ENCODE data around the gene CEP95. TPM values are rescaled to one million over a fixed set of nuclear protein-coding genes. Genes with fewer than 3 reads are reported as not detected.
A peak's percentile ranks its signal among the peaks of the same experiment; 100 is the strongest.

CEP95 gene
- total RNA-seq, 1 donor from 2014 or later = 23.1 TPM

- peak; percentile 67 for DNase-seq
Measured at GRCh38 chr17:64519601-64520000, 12.8 kb downstream of the CEP95 start.

- no peak for DNase-seq
Measured at GRCh38 chr17:64520359-64520758, 13.6 kb downstream of the CEP95 start.

GRCh38 chr17:64527914-64528313, 21.1 kb downstream of the CEP95 start:
- no peak for DNase-seq

GRCh38 chr17:64529221-64529620, 22.4 kb downstream of the CEP95 start:
- no peak for DNase-seq

- DNase-seq = no peak
Measured at GRCh38 chr17:64531955-64532371, 25.2 kb downstream of the CEP95 start.

GRCh38 chr17:64532409-64532808, 25.6 kb downstream of the CEP95 start:
- no peak for DNase-seq

- DNase-seq = no peak
Measured at GRCh38 chr17:64533784-64534183, 27.0 kb downstream of the CEP95 start.

- DNase-seq = peak; percentile 47
Measured at GRCh38 chr17:64534187-64534586, 27.4 kb downstream of the CEP95 start.

GRCh38 chr17:64535357-64535756, 28.6 kb downstream of the CEP95 start:
- DNase-seq = no peak

GRCh38 chr17:64536913-64537312, 30.1 kb downstream of the CEP95 start:
- DNase-seq = no peak

- peak; percentile 22 for DNase-seq
Measured at GRCh38 chr17:64537488-64537887, 30.7 kb downstream of the CEP95 start.

- DNase-seq = no peak
Measured at GRCh38 chr17:64538508-64539130, 31.8 kb downstream of the CEP95 start.

GRCh38 chr17:64540118-64540776, 33.5 kb downstream of the CEP95 start:
- no peak for DNase-seq

GRCh38 chr17:64544742-64545141, 38.0 kb downstream of the CEP95 start:
- no peak for DNase-seq

GRCh38 chr17:64546716-64547115, 39.9 kb downstream of the CEP95 start:
- no peak for DNase-seq

GRCh38 chr17:64547319-64547718, 40.5 kb downstream of the CEP95 start:
- DNase-seq = no peak

- no peak for DNase-seq
Measured at GRCh38 chr17:64551461-64551860, 44.7 kb downstream of the CEP95 start.

GRCh38 chr17:64554028-64554637, 47.4 kb downstream of the CEP95 start:
- DNase-seq = no peak

GRCh38 chr17:64555281-64555680, 48.5 kb downstream of the CEP95 start:
- DNase-seq = no peak

GRCh38 chr17:64564098-64564497, 57.3 kb downstream of the CEP95 start:
- DNase-seq = no peak

- no peak for DNase-seq
Measured at GRCh38 chr17:64565563-64565962, 58.8 kb downstream of the CEP95 start.

- DNase-seq = no peak
Measured at GRCh38 chr17:64571746-64572145, 65.0 kb downstream of the CEP95 start.

GRCh38 chr17:64572682-64573154, 65.9 kb downstream of the CEP95 start:
- peak; percentile 74 for DNase-seq

- no peak for DNase-seq
Measured at GRCh38 chr17:64573214-64573613, 66.4 kb downstream of the CEP95 start.

Measured in dermis blood vessel endothelial cell (primary cell).